ENCODE results near the gene GAB4.

GAB4 gene

DNA sequence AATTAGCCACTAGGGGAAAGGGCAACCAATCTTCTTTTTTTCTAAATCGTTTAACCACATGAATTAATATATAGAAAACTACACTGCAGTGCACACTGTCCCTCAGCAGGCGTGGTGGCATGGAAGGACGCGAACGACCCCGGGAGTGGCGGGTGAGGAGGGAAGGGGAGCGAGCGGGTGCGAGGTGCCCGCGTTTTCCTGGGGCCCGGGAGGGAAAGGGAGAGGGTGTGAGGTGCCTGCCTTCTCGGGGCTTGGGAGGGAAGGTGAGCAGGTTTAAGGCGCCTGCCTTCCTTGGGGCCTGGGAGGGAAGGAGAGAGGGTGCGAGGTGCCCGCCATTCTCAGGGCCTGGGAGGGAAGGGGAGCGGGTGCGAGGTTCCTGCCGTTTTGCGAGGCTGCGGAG is 765 bp downstream of the GAB4 start:
- Histone ChIP-seq H3K4me3 (ENCODE audit: low read length) (no peak overlapping the region), H3K9me2 (replicated peaks; ENCODE audit: insufficient read depth, low read length) (no peaks in the 10 kb centered on the region), H3K9ac (ENCODE audit: low read length) (no peak overlapping the region)

DNA sequence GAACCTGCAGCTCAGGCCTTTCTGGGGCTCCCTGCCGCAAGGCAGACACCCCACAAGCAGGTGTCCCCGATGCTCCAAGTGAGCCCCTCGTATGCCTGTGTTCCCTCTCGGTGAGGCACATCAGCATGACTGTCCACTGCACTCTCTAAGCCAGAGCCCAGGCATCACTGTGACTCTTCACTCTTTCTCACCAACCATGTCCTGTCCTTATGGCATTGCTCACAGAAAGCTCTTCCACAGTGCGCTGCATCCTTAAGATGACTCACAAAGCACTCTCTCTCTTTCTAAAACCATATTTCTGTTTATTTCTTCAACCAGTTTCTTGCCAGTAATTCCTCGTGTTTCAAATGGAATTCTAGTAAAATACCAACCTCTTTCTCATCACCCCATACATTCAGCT is 18.1 kb downstream of the GAB4 start:
- Histone ChIP-seq H3K36me3 (replicated peaks; ENCODE audit: insufficient read depth, low read length) (no peaks in the 10 kb centered on the region), H3K9me2 (replicated peaks; ENCODE audit: insufficient read depth, low read length) (no peaks in the 10 kb centered on the region), H3K27ac (ENCODE audit: low read length) (no peak overlapping the region), H3K27me3 (replicated peaks; ENCODE audit: insufficient read depth, low read length) (no peaks in the 10 kb centered on the region), H3K4me1 (ENCODE audit: low read length) (no peaks in the 10 kb centered on the region), H4K20me1 (ENCODE audit: insufficient read depth, low read length) (no peaks in the 10 kb centered on the region), H3K9ac (ENCODE audit: low read length) (no peak overlapping the region), H3K9me3 (replicated peaks; ENCODE audit: insufficient read depth, low read length) (no peaks in the 10 kb centered on the region), H3K79me2 (ENCODE audit: low read length) (no peaks in the 10 kb centered on the region), H3K4me2 (ENCODE audit: low read depth, low read length) (no peak overlapping the region), H2AFZ (ENCODE audit: low read length) (no peak overlapping the region), H3F3A (ENCODE audit: insufficient read depth, low read length) (no peaks in the 10 kb centered on the region), H3K4me3 (ENCODE audit: low read length) (no peak overlapping the region)
- DNase-seq, result no peak
- TF ChIP-seq, protein P1, sequence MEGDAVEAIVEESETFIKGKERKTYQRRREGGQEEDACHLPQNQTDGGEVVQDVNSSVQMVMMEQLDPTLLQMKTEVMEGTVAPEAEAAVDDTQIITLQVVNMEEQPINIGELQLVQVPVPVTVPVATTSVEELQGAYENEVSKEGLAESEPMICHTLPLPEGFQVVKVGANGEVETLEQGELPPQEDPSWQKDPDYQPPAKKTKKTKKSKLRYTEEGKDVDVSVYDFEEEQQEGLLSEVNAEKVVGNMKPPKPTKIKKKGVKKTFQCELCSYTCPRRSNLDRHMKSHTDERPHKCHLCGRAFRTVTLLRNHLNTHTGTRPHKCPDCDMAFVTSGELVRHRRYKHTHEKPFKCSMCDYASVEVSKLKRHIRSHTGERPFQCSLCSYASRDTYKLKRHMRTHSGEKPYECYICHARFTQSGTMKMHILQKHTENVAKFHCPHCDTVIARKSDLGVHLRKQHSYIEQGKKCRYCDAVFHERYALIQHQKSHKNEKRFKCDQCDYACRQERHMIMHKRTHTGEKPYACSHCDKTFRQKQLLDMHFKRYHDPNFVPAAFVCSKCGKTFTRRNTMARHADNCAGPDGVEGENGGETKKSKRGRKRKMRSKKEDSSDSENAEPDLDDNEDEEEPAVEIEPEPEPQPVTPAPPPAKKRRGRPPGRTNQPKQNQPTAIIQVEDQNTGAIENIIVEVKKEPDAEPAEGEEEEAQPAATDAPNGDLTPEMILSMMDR (IDR thresholded peaks at IDR 0.05; ENCODE audit: low read length), result no peak
- TF ChIP-seq EZH2 (optimal IDR thresholded peaks at IDR 0.05; ENCODE audit: low read depth, low read length) (no peak), EZH2phosphoT487 (IDR thresholded peaks at IDR 0.05; ENCODE audit: low read length) (no peak)

More for the DNA sequence above, 765 bp downstream of the GAB4 start:
- H3K27ac ChIP-seq (ENCODE audit: low read length), result no peak overlapping the region
- no peak overlapping the region for H2AFZ ChIP-seq (ENCODE audit: low read length)
- H3K9me3 ChIP-seq (replicated peaks; ENCODE audit: insufficient read depth, low read length), result no peaks in the 10 kb centered on the region
- no peaks in the 10 kb centered on the region for H3K27me3 ChIP-seq (replicated peaks; ENCODE audit: insufficient read depth, low read length)
- no peaks in the 10 kb centered on the region for H3F3A ChIP-seq (ENCODE audit: insufficient read depth, low read length)
- H3K4me1 ChIP-seq (ENCODE audit: low read length), result no peaks in the 10 kb centered on the region
- no peaks in the 10 kb centered on the region for H3K79me2 ChIP-seq (ENCODE audit: low read length)
- TF ChIP-seq EZH2phosphoT487 (IDR thresholded peaks at IDR 0.05; ENCODE audit: low read length) (no peak), EZH2 (optimal IDR thresholded peaks at IDR 0.05; ENCODE audit: low read depth, low read length) (no peak)
- TF ChIP-seq, protein P1 (IDR thresholded peaks at IDR 0.05; ENCODE audit: low read length), result no peak
- DNase-seq, result no peak
- H4K20me1 ChIP-seq (ENCODE audit: insufficient read depth, low read length), result no peaks in the 10 kb centered on the region
- no peaks in the 10 kb centered on the region for H3K36me3 ChIP-seq (replicated peaks; ENCODE audit: insufficient read depth, low read length)
- no peak overlapping the region for H3K4me2 ChIP-seq (ENCODE audit: low read depth, low read length)

DNA sequence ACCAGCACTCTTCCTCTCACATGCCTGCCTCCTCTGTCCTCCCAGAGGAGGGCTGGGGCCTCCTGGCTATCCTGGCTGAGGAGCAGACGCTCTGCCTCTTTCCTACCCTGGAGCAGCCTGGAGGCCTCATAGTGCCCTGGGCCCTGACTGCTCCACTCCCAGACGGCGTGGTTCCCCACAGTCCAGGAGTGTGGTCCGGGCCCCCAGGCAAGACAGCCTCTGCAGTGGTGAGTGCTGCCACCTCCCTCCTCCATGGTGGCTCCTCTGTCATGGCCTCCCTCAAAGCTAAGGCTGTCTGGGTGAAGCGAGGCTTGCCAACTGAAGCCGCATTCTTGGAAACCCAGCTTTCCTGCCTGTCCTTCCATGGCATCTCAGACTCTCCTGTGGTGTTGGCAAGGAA is 19.8 kb downstream of the GAB4 start:
- Histone ChIP-seq H4K20me1 (ENCODE audit: insufficient read depth, low read length) (no peaks in the 10 kb centered on the region), H3K4me1 (ENCODE audit: low read length) (no peaks in the 10 kb centered on the region), H3K9me3 (replicated peaks; ENCODE audit: insufficient read depth, low read length) (no peaks in the 10 kb centered on the region), H3K9me2 (replicated peaks; ENCODE audit: insufficient read depth, low read length) (no peaks in the 10 kb centered on the region), H2AFZ (ENCODE audit: low read length) (no peak overlapping the region), H3K9ac (ENCODE audit: low read length) (no peak overlapping the region), H3K79me2 (ENCODE audit: low read length) (no peaks in the 10 kb centered on the region), H3K27ac (ENCODE audit: low read length) (no peak overlapping the region), H3F3A (ENCODE audit: insufficient read depth, low read length) (no peaks in the 10 kb centered on the region), H3K36me3 (replicated peaks; ENCODE audit: insufficient read depth, low read length) (no peaks in the 10 kb centered on the region), H3K27me3 (replicated peaks; ENCODE audit: insufficient read depth, low read length) (no peaks in the 10 kb centered on the region), H3K4me3 (ENCODE audit: low read length) (no peak overlapping the region), H3K4me2 (ENCODE audit: low read depth, low read length) (no peak overlapping the region)
- TF ChIP-seq, protein P1 (IDR thresholded peaks at IDR 0.05; ENCODE audit: low read length), result no peak
- no peak for TF ChIP-seq EZH2 (optimal IDR thresholded peaks at IDR 0.05; ENCODE audit: low read depth, low read length)
- TF ChIP-seq EZH2phosphoT487 (IDR thresholded peaks at IDR 0.05; ENCODE audit: low read length), result no peak
- no peak for DNase-seq

Measured in MM.1S (cell line).